ENCODE measurements around the gene DPP4.

DPP4 gene

GRCh38 chr2:162022290-162022945 is 51.6 kb downstream of the DPP4 start:
- Mint-ChIP-seq H3K9me3 (no peaks in the 10 kb centered on the region), H3K4me3 (no peak overlapping the region), H3K27me3 (no peaks in the 10 kb centered on the region), H3K4me1 (peaks cover 58% of the 10 kb centered on the region), H3K27ac (peak overlapping the region in 1 of 2 donors; percentile 83)
- no peak for DNase-seq
- ATAC-seq, result peak; percentile 74

GRCh38 chr2:162021516-162022058 is 52.4 kb downstream of the DPP4 start:
- DNase-seq (no peak), ATAC-seq (no peak)
- no peaks in the 10 kb centered on the region for H3K9me3 Mint-ChIP-seq
- H3K4me1 Mint-ChIP-seq, result peaks cover 60% of the 10 kb centered on the region
- H3K27ac Mint-ChIP-seq, result peak overlapping the region; percentile 63 to 83
- H3K4me3 Mint-ChIP-seq, result peak overlapping the region in 1 of 2 donors; percentile 6
- H3K27me3 Mint-ChIP-seq, result no peaks in the 10 kb centered on the region

DNA sequence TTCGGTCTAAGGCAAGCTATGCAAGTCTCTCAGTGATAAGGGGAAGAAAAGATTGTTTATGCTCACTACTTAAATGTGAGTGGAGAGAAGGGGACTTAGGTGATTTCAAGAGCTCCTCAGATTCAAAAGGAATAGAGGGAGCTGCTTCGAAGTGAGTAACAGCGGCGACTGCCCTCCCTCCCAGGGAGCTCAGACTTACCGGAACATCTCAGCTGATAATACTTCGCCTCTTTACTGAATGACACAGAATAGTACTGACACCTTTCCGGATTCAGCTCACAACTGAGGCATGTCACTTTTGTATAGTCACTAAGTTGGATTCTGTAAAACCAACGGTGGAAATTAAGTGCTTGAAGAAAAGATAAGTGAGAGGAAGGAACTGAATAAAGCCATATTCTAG is 55.5 kb downstream of the DPP4 start:
- H3K4me1 Mint-ChIP-seq, result peaks cover 50% of the 10 kb centered on the region

DNA sequence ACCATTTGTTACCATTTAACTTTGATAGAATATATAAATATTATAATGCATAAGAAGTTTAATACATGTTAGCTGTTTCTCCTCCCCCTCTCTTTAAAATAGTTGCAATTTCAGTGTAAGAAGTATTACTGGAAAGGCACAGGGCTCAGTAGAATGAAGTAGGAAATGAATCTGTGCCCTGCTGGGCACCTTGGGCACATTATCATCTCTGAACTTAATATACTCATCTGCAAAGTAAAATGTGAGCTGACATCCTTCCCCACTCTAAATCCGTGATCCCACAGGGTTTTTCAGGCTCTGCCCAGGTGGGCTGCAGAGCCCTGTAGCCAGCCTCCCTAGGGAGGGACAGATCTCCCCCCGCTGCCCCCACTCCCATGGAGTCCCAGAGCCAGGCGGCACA is 56.8 kb downstream of the DPP4 start:
- H3K4me3 Mint-ChIP-seq, result no peak overlapping the region

More for the DNA sequence above, 55.5 kb downstream of the DPP4 start:
- Mint-ChIP-seq H3K27me3 (no peaks in the 10 kb centered on the region), H3K9me3 (no peaks in the 10 kb centered on the region), H3K27ac (no peak overlapping the region), H3K4me3 (no peak overlapping the region)
- ATAC-seq (no peak), DNase-seq (no peak)

DNA sequence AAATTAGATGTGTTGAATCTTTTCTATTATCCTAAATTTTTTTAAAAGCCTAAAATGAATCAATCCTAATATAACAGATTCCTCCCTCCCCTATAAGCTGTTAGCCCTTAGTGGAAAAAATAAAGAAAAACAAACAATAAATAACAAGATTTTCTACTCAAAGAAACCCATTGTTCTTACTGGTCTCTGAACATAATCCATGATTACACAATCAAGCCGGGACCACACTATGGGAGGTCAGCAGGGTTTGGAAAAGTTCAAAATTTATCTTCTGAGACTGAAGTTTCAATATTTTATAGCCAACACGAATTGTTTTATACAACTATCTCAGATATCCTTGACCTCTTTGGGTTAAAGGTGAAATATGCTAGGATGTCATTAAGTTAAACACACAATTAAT is 57.9 kb downstream of the DPP4 start:
- Mint-ChIP-seq H3K27ac (no peak overlapping the region), H3K27me3 (no peaks in the 10 kb centered on the region), H3K9me3 (no peaks in the 10 kb centered on the region), H3K4me3 (no peak overlapping the region), H3K4me1 (peaks cover 51% of the 10 kb centered on the region)
- DNase-seq (no peak), ATAC-seq (no peak)

More for the DNA sequence above, 56.8 kb downstream of the DPP4 start:
- H3K27me3 Mint-ChIP-seq, result no peaks in the 10 kb centered on the region
- H3K9me3 Mint-ChIP-seq, result no peaks in the 10 kb centered on the region
- H3K27ac Mint-ChIP-seq, result no peak overlapping the region
- ATAC-seq, result no peak
- DNase-seq, result no peak
- H3K4me1 Mint-ChIP-seq, result peaks cover 50% of the 10 kb centered on the region

DNA sequence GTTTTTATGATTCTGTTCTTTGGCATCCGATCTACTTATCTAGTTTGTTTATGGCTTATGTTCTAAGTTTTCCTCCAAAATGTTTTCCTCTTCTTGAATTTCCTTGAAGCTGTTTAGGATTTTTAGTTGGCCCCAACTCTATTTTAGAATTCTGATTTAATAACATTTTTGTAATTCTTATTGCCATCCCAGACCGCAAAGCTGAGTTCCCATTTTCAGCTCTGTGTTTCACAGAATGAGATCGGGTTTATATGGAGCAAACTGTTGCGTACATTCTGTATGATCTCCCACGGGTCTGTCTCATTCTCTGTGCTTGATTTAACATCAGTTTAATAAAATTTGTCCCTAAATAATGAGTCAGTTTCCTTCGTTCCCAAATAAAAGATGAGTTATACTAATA is 59.3 kb downstream of the DPP4 start:
- Mint-ChIP-seq H3K4me3 (peak overlapping the region in 1 of 2 donors; percentile 9), H3K4me1 (peaks cover 61% of the 10 kb centered on the region)

DNA sequence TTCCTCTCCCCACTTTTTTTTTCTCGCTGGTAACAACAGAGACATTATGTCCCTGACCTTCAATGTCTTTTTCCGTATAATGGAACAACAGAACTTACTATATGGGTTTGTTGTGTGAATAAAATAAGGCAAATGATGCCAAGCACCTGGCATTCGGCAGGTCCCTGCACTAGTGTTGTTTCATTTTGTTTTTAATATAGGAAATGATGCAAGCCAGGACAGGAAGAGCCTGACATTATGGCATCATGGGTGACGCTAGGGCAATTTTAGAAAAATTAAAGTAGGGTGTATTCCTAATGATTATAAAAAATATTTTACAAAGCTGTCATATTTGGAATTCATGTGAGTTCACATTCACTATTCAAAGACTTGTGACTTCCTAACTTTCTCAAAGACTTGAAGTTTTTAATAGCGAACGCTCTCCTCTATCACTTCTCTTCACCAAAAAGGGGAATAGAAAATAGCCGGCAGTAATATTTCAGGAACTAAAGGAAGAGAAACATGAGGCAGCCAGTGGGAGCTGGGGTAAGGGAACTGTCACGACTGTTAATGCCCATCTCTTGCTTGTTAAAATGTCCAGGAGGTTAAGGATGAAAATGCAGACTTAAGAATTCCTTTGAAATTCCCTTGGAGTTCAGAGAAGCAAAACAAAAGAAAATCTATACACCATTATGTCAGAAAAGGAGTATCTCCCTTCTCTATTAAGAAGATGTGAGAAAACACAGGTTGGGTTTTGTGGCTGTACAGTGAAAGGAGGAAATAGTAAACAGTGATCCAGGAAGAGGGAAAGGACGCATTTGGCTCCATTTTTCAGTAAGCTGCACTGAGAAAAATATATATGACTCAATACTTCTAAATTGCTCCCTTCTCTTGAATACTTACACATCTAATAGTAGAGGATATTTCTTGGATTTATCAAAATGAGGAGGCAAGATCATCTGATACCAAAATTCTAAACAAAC is 60.2 kb downstream of the DPP4 start:
- DNase-seq (peak in 1 of 2 donors; percentile 25), ATAC-seq (no peak)
- no peaks in the 10 kb centered on the region for H3K9me3 Mint-ChIP-seq
- H3K4me3 Mint-ChIP-seq, result peak overlapping the region; percentile 67 to 89
- H3K27me3 Mint-ChIP-seq, result no peaks in the 10 kb centered on the region
- H3K27ac Mint-ChIP-seq, result peak overlapping the region; percentile 99 to 100
- peaks cover 68% of the 10 kb centered on the region for H3K4me1 Mint-ChIP-seq

More for the DNA sequence above, 59.3 kb downstream of the DPP4 start:
- no peaks in the 10 kb centered on the region for H3K27me3 Mint-ChIP-seq
- DNase-seq (no peak), ATAC-seq (no peak)
- no peaks in the 10 kb centered on the region for H3K9me3 Mint-ChIP-seq
- H3K27ac Mint-ChIP-seq, result peak overlapping the region in 1 of 2 donors; percentile 82

DNA sequence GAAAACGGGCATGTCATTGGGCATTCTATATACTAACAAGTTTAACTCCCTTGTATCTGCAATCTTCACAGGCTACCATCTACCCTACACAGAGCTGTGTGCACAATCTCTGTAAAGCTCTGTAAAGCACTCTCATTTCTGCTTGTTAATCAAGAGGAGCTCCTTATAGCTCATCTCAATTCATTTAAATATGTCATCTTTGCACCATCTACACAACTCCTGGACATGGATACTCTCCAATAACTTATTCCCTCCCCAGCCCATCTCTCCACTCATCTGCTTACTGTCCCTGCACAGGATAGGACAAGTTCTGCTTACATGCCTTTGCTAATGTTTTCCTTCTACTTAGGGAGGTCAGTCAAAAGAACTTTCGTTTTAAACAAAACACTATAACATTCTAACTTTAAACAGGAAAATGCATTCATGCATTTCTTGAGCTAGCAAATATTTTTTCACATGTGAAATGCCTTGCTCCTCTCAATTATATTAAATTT is 61.4 kb downstream of the DPP4 start:
- Mint-ChIP-seq H3K4me1 (peaks cover 79% of the 10 kb centered on the region), H3K9me3 (no peaks in the 10 kb centered on the region), H3K27ac (peak overlapping the region; percentile 99 to 100), H3K4me3 (peak overlapping the region; percentile 32 to 53), H3K27me3 (no peaks in the 10 kb centered on the region)
- DNase-seq (no peak), ATAC-seq (peak; percentile 37)

DNA sequence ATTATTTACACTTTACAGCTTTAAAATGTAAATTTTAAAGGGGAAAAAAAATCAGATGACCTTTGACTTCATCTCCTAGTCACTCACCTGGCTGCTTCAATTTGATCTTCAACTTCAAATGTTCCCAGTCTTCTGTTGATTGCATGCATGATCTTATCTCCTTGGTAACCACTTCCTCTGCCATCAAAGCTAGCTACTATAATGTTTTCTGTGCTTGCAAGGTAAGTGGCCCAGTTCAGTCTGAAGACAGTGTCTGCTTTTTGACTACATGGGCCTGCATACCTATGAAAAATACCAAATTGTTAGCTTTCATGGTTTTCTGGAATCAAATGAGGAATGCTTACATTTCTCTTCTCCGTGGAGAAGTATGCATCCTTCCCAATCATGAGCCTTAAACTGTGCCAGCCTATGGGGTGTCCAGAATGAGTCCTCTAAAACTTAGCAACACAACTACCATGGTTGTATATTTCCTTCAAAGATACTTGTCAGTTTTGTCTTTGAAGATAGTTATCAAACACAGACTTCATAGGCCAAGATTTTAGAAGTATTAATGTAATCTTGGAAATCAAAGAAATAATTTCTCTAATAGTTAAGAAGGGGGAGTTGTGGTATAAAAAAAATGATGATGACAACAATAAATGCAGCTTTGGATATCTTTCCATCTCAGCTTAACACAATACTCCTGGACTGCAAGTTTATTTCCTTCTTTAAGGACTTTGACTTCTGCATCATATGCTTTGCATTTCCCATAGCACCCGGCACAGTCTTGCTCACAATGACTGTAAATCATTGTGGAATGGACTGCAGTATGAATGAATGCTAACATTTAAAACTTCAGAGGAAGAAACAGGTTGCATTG is 62.1 kb downstream of the DPP4 start:
- H3K4me1 Mint-ChIP-seq, result peaks cover 76% of the 10 kb centered on the region
- peak; percentile 90 for ATAC-seq

GRCh38 chr2:162009543-162009942 is 64.5 kb downstream of the DPP4 start:
- no peaks in the 10 kb centered on the region for H3K27me3 Mint-ChIP-seq
- H3K27ac Mint-ChIP-seq, result no peak overlapping the region
- ATAC-seq (no peak), DNase-seq (no peak)
- no peaks in the 10 kb centered on the region for H3K9me3 Mint-ChIP-seq
- peaks cover 70% of the 10 kb centered on the region for H3K4me1 Mint-ChIP-seq
- no peak overlapping the region for H3K4me3 Mint-ChIP-seq

More for the DNA sequence above, 62.1 kb downstream of the DPP4 start:
- Mint-ChIP-seq H3K27ac (peak overlapping the region; percentile 29 to 99), H3K4me3 (peak overlapping the region; percentile 19 to 53), H3K27me3 (no peaks in the 10 kb centered on the region), H3K9me3 (no peaks in the 10 kb centered on the region)
- DNase-seq, result no peak

DNA sequence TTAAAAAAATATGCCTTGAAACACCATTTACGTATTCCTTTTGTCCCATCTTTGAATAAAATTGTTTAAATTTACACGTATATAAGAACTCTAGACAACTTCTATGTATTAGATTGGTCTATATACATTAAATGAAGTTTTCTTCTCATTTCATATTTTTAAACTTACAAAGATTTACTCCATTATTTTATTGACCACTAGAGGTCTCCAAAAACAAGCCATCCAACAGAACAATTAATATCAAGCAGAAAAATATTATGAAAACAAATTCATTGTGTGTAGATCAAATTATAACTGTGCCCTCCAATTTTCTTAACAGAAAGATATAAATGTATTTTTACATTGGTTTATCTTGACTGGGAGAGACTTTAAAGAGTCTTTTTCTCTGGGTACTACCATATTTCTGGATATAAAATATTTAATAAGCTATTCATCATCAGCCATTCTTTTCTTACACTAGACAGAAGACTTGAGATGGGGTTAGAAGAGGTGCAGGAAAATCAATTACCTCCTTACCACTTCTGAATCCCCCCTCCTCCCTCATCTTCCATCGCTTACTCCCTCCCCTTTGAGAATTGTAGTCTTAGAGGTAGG is 66.5 kb downstream of the DPP4 start:
- H3K4me3 Mint-ChIP-seq, result peak overlapping the region in 1 of 2 donors; percentile 56
- no peak for ATAC-seq
- no peaks in the 10 kb centered on the region for H3K27me3 Mint-ChIP-seq
- H3K27ac Mint-ChIP-seq, result peak overlapping the region in 1 of 2 donors; percentile 90
- DNase-seq, result no peak
- peaks cover 0 to 4% of the 10 kb centered on the region in 2 donors for H3K9me3 Mint-ChIP-seq
- peaks cover 57% of the 10 kb centered on the region for H3K4me1 Mint-ChIP-seq

DNA sequence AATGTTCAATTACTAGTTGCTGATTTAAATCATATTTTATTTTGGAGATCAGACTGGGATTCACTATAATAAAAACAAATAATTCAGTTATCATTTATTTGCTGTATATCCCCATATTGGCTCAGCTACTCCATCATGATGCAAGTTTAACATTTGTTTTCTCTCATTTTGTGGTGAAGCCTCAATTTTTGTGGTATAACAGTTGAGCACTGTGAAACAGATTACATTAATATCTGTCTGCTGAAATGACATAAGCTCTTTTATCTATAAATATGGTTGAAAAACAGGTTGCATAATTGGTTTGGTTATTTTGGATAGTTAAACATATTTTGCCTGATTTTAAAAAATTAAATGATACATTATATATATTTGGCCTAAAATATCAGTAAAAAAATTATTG is 67.7 kb downstream of the DPP4 start:
- DNase-seq, result no peak
- Mint-ChIP-seq H3K4me1 (peaks cover 45% of the 10 kb centered on the region), H3K4me3 (peak overlapping the region in 1 of 2 donors; percentile 28), H3K9me3 (peaks cover 0 to 4% of the 10 kb centered on the region in 2 donors), H3K27me3 (no peaks in the 10 kb centered on the region), H3K27ac (peak overlapping the region; percentile 96 to 97)
- peak; percentile 87 for ATAC-seq

DNA sequence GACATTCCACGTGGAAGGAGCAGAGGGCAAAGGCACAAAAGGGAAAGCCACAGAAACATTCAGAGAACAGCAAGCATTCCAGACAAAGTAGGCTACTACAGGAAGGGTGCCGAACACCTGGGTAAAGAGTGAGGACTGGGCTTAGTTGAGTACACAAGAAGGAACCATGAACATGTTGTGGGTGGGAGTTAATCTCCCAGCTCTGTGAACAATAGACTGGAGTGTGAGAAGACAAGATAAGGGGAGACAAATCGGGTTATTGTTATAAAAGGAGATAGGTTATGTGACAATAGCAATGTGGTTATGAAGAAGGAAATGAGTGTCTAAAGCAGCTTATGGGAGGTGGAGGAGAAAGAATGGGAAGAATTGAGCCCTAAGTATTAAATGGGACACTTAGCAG is 70.0 kb downstream of the DPP4 start:
- Mint-ChIP-seq H3K9me3 (peaks cover 0 to 4% of the 10 kb centered on the region in 2 donors), H3K4me3 (no peak overlapping the region), H3K4me1 (peaks cover 28% of the 10 kb centered on the region), H3K27me3 (no peaks in the 10 kb centered on the region), H3K27ac (no peak overlapping the region)
- no peak for DNase-seq
- no peak for ATAC-seq

DNA sequence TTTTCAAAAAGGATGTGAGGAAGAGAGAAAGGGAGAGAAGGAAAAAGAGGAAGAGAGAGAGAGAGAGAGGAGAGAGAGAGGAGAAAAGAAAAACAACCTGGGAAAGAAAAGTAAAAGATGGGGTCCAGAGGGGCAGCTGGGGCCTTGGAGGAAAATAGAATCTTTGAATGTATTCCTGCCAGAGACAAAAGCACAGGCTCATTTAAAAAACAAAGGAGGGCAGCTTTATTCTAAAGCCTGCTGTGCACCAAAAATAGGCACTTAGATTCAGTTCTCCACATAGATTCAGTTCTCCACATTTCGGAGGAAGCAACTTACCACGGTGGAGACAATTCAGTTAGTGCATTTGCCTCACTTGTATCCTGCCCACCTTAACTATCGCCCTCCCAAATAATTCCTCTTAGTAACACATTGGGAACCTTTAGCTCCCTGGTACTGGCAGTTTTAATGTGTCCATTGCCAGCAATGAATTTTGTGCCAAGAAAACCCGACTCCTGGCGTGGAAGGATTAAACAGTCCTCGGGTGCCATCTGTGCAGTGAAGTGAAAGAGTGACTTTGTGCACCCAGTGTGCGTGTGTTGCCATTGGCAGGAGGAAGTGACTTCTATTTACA is 71.3 kb downstream of the DPP4 start:
- ATAC-seq (no peak), DNase-seq (no peak)
- H3K27me3 Mint-ChIP-seq, result no peaks in the 10 kb centered on the region
- H3K4me1 Mint-ChIP-seq, result peaks cover 28% of the 10 kb centered on the region
- peak overlapping the region in 1 of 2 donors; percentile 70 for H3K27ac Mint-ChIP-seq
- no peak overlapping the region for H3K4me3 Mint-ChIP-seq
- H3K9me3 Mint-ChIP-seq, result peaks cover 0 to 4% of the 10 kb centered on the region in 2 donors

All from stimulated activated naive CD8-positive, alpha-beta T cell treated with anti-CD3 and anti-CD28 coated beads, Interleukin-15, amount 100 ng/mL, for 72 hours (primary cell).